AG04450 (cell line): ENCODE results near the gene TMC1. TPM values are rescaled to one million over a fixed set of nuclear protein-coding genes. Genes with fewer than 3 reads are reported as not detected.
"Not testable (repeated sequence)": the region's sequence is repeated elsewhere in the genome, so short reads cannot be mapped to it uniquely, and the experiment has no call there.

Source experiments
- CTCF ChIA-PET: fragments of 300-600, 350-600 bp; formaldehyde crosslinking; extraction: SDS; loops from one replicate; lab custom pipeline; 2022; ENCODE audit warnings: antibody characterized with exemption, inconsistent platforms; lab: Charles Lee
- POLR2A ChIA-PET: fragments of 350-600 bp; formaldehyde crosslinking; extraction: SDS; loops from one replicate; lab custom pipeline; 2021; ENCODE audit warnings: antibody characterized with exemption, inconsistent platforms; lab: Yijun Ruan, JAX
- DNase-seq: peaks from one replicate; pipeline ENCODE4 v3.0.0-alpha.2; 2011; ENCODE audit warnings: low read depth, low spot score
- H3K27ac ChIP-seq: one replicate; pipeline ENCODE4 v1.5.1; 2012; ENCODE audit warnings: low read depth, low read length, control low read depth
- H3K27me3 ChIP-seq: one replicate; pipeline ENCODE4 v1.6.0; 2012; ENCODE audit warnings: low read length; ENCODE audit not compliant: control insufficient read depth, insufficient read depth
- H3K4me3 ChIP-seq: 2 replicates; pipeline ENCODE4 v1.5.1; 2011; ENCODE audit warnings: mild to moderate bottlenecking, low read depth, low read length, control low read depth
- H3K9me3 ChIP-seq: 2 replicates; pipeline ENCODE4 v1.5.1; 2012; ENCODE audit warnings: low read length; ENCODE audit not compliant: control insufficient read depth, insufficient read depth
- CTCF ChIP-seq: IDR thresholded peaks from 2 replicates; pipeline ENCODE4 v1.5.1; 2011; ENCODE audit warnings: low read depth, low read length, control low read depth, inconsistent platforms
- polyA plus RNA-seq: library from polyadenylated mRNA; depleted of rRNA; stranded (reverse); fragments of >200 nt; gene quantifications from 2 replicates; pipeline ENCODE4 v1.2.3, GENCODE V29; 2011

The TMC1 gene
- polyA plus RNA-seq, 1 experiment = not detected

DNA sequence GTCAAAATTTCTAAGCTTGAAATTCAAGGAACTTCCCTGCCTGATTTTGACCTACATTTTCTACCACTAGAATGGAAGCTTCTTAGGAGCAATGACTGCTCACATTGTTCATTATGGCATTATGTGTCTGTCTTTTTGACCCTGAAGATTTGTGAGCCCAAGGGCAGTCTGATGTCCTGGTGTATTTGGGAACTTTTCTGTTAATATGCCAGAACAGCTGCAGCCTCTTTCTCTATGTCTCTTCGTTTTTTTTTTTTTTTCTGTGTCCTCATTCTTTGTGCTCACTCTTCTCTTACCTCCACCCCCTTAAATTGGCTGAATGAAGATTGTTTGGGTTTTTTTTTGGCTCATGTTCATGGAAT, 34.8 kb upstream of the TMC1 start:
- CTCF ChIA-PET = interaction anchor here (0.6 kb wide), 1 partner anchor 62 kb away, joined by 3 read pairs; no protein-coding TSS in a partner anchor
- no peak for TF ChIP-seq CTCF
- H3K9me3 ChIP-seq = no peaks in the 10 kb centered on the region
- H3K27me3 ChIP-seq = no peaks in the 10 kb centered on the region
- no peak for DNase-seq
- no peak overlapping the region for H3K4me3 ChIP-seq
- POLR2A ChIA-PET = interaction anchor here (0.9 kb wide), 1 partner anchor 122 kb away, joined by 5 read pairs; the partner anchor contains the start of gene ZFAND5
- no peak overlapping the region for H3K27ac ChIP-seq

GRCh38 chr9:72487665-72488064, 33.7 kb upstream of the TMC1 start:
- DNase-seq, H3K27me3 ChIP-seq, H3K9me3 ChIP-seq, H3K4me3 ChIP-seq, H3K27ac ChIP-seq: not testable (repeated sequence)
- POLR2A ChIA-PET = interaction anchor here (1.3 kb wide), 1 partner anchor 122 kb away, joined by 3 read pairs; the partner anchor contains the start of gene ZFAND5
- CTCF ChIA-PET = interaction anchor here (0.6 kb wide), 1 partner anchor 371 kb away, joined by 3 read pairs; no protein-coding TSS in a partner anchor

DNA sequence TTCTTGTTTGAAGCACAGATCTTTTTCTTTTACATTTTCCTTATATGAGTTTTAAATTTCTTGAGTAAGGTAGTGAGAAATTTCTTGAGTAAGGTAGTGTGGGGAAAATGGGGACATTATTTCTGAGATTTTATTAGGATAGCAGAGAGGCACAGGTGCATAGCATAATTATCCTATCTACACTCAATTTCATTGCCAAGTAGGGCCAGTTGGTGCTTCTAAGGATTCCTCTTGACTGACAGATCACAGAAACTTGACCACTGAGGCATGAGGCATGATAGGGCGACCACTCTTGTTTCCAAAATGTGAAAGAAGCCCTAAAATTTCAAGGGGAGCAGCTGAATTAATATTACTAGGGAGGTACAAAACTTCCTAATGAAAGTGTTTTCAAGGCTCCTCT, 31.4 kb upstream of the TMC1 start:
- CTCF ChIA-PET = no interaction called here
- POLR2A ChIA-PET = interaction anchor here (0.9 kb wide), 1 partner anchor 32 kb away, joined by 5 read pairs; no protein-coding TSS in a partner anchor
- no peaks in the 10 kb centered on the region for H3K27me3 ChIP-seq
- no peak for TF ChIP-seq CTCF
- DNase-seq = no peak
- no peak overlapping the region for H3K27ac ChIP-seq
- no peaks in the 10 kb centered on the region for H3K9me3 ChIP-seq
- H3K4me3 ChIP-seq = no peak overlapping the region

- H3K4me3 ChIP-seq = no peak overlapping the region
- CTCF ChIA-PET = interaction anchor here (0.7 kb wide), 1 partner anchor 126 kb away, joined by 3 read pairs; the partner anchor contains the start of gene ZFAND5
- POLR2A ChIA-PET = interaction anchor here (0.6 kb wide), 1 partner anchor 138 kb away, joined by 6 read pairs; no protein-coding TSS in a partner anchor
- no peaks in the 10 kb centered on the region for H3K9me3 ChIP-seq
- H3K27me3 ChIP-seq = no peaks in the 10 kb centered on the region
- no peak for DNase-seq
- TF ChIP-seq CTCF = no peak
- no peak overlapping the region for H3K27ac ChIP-seq
These were observed 30.2 kb upstream of the TMC1 start for GRCh38 chr9:72491242-72491641.

DNA sequence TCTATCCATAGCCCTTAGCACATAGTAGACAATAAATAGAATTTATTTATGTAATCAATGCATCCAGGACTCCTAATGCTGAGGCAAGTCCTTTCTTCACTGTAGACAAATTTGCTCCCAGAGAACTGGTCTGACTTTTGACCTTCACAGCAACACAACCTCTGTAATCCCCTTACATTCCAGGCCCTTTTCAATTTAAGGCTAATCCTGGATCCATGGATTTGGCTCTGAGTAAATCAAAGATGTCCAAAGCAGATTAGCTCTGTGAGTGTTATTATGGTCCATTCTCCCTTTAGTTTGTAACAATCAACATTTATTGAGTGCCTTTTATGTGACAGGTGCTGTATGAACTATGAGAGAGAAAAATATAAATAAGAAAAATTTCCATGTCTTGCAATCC, 27.4 kb upstream of the TMC1 start:
- Histone ChIP-seq H3K27ac (no peak overlapping the region), H3K4me3 (no peak overlapping the region), H3K9me3 (no peaks in the 10 kb centered on the region), H3K27me3 (no peaks in the 10 kb centered on the region)
- DNase-seq = no peak
- ChIA-PET POLR2A (no interaction called here), CTCF (interaction anchor here (1.2 kb wide), 1 partner anchor 98 kb away, joined by 3 read pairs; no protein-coding TSS in a partner anchor)
- TF ChIP-seq CTCF = no peak
